IPS DF 6.9 (cell line): ENCODE data around the gene MXD4.
A peak's percentile ranks its signal among the peaks of the same experiment; 100 is the strongest.

ENCODE experiments used
- DNase-seq: peaks from one replicate; pipeline ENCODE4 v3.0.0-alpha.2; 2013; ENCODE audit warnings: low read depth, low spot score
- H3K27ac ChIP-seq: one replicate; pipeline ENCODE4 v1.5.1; 2013; ENCODE audit warnings: low read length, control low read depth
- H3K27me3 ChIP-seq: 2 replicates; pipeline ENCODE4 v1.6.1; 2013; ENCODE audit warnings: mild to moderate bottlenecking, low read length; ENCODE audit not compliant: control insufficient read depth, insufficient read depth
- H3K36me3 ChIP-seq: 2 replicates; pipeline ENCODE4 v1.6.1; 2013; ENCODE audit warnings: low read length; ENCODE audit not compliant: control insufficient read depth, insufficient read depth
- H3K4me1 ChIP-seq: 2 replicates; pipeline ENCODE4 v1.6.1; 2013; ENCODE audit warnings: low read length; ENCODE audit not compliant: control insufficient read depth, insufficient read depth
- H3K4me3 ChIP-seq: 2 replicates; pipeline ENCODE4 v1.5.1; 2013; ENCODE audit warnings: mild to moderate bottlenecking, low read length
- H3K9me3 ChIP-seq: 2 replicates; pipeline ENCODE4 v1.6.1; 2013; ENCODE audit warnings: low read length, inconsistent platforms; ENCODE audit not compliant: control insufficient read depth, insufficient read depth
- WGBS: extraction: QIAGEN DNeasy Blood & Tissue Kit; methylation state at CpG from one replicate; pipeline ENCODE4 v1.1.7; 2013; ENCODE audit warnings: mixed read lengths, missing lambda C conversion rate; ENCODE audit not compliant: insufficient read length, insufficient coverage; 5-methylcytosine and 5-hydroxymethylcytosine counted together

The MXD4 gene

DNA sequence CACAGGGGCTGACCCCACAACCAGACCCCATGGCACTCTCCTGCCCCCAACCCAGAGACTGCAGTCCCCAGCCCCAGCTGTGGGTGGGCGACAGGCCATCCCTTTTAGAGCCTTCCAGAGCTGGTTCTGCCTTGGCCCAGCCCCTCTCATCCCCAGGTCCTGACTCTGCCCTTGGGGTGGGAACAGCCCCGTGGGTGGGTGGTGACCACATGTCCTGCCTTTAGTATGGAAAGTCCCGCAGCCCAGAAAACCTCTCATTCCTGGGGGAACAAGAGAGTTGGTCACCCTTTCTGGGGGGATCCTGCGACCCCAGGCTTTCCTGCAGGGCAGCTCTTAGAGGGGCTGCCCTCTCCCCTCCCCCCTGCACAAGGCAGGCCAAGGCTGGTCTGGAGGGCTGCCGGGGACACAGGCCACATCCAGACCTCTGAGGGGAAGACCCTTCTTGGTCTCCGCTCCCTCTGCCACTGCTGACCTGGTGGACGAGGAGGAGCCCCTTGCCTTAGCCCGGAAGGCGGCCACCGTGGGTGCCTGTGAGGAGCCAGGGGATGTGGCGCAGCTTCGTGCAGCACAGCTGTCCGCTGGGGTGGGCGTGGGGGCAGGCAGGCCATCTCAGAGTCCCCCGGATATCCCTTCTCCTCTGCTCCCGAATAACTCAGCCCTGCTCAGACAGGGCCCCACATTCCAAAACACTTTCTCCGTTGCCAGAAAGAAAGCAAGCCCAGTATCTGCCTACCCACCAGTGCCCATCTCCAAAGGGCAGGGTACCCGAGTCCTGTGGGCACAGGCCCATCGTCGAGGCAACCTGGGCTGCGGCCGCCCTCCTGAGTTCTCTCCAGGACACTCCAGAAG, 6.7 kb upstream of the MXD4 start:
- H3K36me3 ChIP-seq: no peaks in the 10 kb centered on the region
- no peak for DNase-seq
- no peak overlapping the region for H3K4me3 ChIP-seq
- H3K9me3 ChIP-seq: no peaks in the 10 kb centered on the region
- no CpG with 5 or more reads among the region's 22 CpGs for WGBS
- no peak overlapping the region for H3K27ac ChIP-seq
- no peaks in the 10 kb centered on the region for H3K27me3 ChIP-seq
- H3K4me1 ChIP-seq: peaks cover 4% of the 10 kb centered on the region; the same call in 1 of the 2 replicates

DNA sequence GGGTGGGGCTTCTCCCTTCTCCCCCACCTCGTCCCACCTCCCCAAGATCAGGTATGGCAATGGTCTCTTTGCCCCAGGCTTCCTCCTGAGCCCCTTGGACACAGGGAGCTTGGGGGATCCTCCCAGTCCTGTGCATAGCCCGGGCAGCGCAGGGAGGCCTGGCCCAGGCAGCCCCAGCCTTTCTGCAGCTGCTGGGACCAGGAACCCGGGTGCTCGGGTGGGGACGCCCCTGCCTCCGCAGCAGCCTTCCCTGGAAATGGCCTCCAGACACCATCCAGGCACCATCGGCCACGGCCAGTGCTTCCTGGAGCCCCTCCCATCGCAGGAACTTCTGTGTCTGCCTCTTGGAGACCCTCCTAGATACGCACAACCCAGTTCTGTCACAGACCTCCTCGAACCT, 5.9 kb upstream of the MXD4 start:
- DNase-seq: no peak
- Histone ChIP-seq H3K4me3 (no peak overlapping the region), H3K36me3 (no peaks in the 10 kb centered on the region), H3K27me3 (no peaks in the 10 kb centered on the region), H3K9me3 (no peaks in the 10 kb centered on the region), H3K27ac (no peak overlapping the region), H3K4me1 (peaks cover 4% of the 10 kb centered on the region; the same call in 1 of the 2 replicates)
- WGBS: no CpG with 5 or more reads among the region's 12 CpGs

DNA sequence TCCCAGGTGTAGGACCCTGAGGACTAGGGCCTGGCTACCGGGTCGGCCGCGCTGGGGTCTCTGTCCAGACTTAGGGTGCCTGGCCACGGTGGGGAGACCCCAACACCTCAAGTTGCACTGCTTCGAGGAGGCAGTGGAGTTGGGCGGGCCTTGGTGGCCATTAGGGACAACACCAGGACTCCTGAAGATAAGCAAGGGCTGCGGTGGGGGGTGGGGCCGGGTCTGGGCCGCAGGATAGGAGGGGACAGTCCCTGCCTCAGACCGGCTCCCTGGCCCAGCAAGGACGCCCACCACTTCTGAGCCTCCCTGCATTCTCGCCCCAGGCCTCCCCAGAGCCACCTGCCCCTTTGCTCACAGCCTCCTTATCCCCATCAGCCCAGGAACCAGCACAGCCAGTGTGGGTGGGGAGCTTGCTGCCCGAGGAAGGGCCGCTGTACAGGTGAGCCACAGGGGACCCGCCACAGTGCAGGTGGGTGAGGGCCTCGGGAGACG, 5.5 kb upstream of the MXD4 start:
- Histone ChIP-seq H3K4me3 (no peak overlapping the region), H3K9me3 (no peaks in the 10 kb centered on the region), H3K27me3 (no peaks in the 10 kb centered on the region), H3K36me3 (no peaks in the 10 kb centered on the region), H3K4me1 (peaks cover 4% of the 10 kb centered on the region; the same call in 1 of the 2 replicates), H3K27ac (no peak overlapping the region)
- no peak for DNase-seq
- WGBS: no CpG with 5 or more reads among the region's 18 CpGs

DNA sequence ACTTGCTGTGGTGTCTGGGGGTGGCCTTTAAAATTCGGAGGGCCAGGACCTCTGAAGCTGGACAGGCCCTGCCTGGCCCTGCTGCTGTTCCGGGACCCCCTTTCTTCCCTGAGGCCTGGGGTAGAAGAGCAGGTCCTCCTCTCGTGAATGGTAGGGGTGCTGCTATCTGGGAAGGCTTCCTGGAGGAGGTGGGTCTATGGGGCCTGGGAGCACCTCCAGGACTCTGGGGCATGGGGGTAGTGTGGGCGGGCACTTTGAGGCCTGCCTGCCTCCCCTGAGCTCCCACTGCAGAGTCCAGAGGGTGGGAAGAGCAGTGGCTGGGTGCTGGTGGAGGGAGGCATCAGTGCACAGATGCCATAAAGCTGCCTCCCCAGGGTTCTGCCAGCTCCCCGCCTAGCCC, 4.9 kb upstream of the MXD4 start:
- Histone ChIP-seq H3K27me3 (no peaks in the 10 kb centered on the region), H3K4me1 (peaks cover 4% of the 10 kb centered on the region; the same call in 1 of the 2 replicates), H3K36me3 (no peaks in the 10 kb centered on the region), H3K4me3 (no peak overlapping the region), H3K9me3 (no peaks in the 10 kb centered on the region), H3K27ac (no peak overlapping the region)
- no CpG with 5 or more reads among the region's 5 CpGs for WGBS
- no peak for DNase-seq

DNA sequence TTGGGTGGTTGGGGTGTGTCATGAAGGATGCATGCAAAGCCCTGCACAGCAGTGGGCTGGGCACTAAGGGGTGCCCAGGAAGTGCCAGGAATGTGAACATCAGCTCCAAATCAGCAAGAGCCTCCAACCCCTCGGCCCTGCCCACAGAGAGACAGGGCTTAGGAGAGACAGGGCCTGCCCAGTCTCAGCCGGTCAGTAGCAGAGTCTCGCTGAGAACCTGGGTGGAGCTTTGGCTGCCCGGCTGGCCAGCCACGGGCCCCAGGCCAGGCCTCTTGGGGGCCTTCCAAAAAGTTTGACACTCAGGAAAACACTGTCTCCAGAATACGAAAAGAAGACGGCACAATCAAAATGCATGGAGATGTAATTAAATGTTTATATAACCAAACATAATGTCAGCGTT, 4.3 kb upstream of the MXD4 start:
- H3K27ac ChIP-seq: no peak overlapping the region
- no peaks in the 10 kb centered on the region for H3K36me3 ChIP-seq
- peaks cover 4% of the 10 kb centered on the region; the same call in 1 of the 2 replicates for H3K4me1 ChIP-seq
- no peak for DNase-seq
- no CpG with 5 or more reads among the region's 8 CpGs for WGBS
- no peaks in the 10 kb centered on the region for H3K27me3 ChIP-seq
- H3K4me3 ChIP-seq: no peak overlapping the region
- H3K9me3 ChIP-seq: no peaks in the 10 kb centered on the region

DNA sequence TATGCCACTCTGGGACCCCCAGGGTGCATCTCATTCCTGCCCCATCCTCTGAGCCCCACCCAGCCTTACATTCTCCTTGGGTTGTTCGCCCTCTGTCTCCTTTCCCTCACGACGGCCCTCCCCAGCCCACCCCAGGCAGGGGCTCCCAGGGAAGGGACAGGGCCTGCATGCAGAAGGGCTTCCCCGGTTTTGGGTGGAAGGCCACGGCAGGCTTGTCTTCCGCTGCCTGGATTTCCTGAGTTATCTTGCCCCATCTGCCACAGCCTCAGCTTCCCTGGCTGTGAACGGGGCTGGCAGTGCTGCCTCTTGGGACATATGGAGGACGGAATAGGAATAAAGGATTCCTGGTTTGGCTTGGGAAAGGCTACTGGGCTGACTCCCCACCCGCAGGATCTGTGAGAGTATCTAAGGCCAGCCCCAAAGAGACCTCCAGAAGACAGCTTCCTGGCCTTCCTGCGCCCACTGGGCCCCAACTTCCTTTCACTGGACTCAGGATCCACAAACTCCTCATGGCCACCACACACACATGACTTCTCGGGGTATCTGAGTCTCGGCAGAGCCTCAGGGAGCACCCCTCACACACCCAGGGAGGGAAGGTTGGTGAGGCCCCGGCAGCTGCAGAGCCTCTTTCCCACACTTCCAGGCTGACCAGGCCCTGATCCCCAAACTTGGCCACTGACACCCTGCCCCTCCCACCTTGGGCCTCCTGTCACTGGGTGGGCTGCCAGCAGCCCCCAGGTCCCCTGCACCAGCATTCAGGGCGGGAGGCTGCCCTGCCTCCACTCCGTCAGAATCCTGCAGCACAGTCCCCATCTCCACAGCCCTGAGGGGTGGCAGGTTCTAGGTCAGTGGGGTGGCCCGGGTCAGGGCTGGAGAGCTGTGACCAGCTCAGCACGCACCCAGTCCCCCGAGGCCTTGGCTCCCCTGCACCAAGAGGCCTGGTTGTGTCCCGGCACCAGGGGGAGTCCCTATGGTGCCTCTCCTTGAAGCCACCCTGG, 3.5 kb upstream of the MXD4 start:
- peaks cover 5% of the 10 kb centered on the region for H3K4me1 ChIP-seq

DNA sequence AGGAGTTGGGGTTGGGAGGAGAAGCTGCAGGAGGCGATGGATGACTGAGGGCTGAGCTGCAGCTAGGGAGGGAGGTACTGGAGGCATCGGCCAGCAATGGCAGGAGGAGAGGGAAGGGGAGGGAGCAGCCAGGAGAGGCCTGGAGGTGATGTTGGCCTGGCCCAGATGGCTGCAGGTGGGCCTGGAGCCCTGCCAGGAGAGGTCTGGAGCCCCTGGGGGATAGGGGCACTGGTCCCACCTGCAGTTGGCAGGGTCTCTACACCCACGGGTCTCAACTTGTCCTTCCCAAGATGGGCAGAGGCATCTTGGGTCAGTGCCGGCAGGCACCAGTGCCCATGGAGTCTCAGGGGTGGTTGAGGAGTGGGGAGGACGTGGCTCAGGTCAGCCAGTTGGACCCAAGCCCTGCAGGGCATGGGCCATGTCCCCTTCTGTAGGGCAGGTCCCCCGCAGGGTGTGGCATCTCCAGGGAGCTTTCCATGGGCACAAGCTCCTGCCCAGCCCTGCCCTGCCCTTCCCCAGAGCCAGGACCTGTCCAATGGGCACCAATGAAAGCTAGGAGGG, 2.7 kb upstream of the MXD4 start:
- no CpG with 5 or more reads among the region's 6 CpGs for WGBS
- no peaks in the 10 kb centered on the region for H3K36me3 ChIP-seq
- peaks cover 5% of the 10 kb centered on the region for H3K4me1 ChIP-seq
- no peaks in the 10 kb centered on the region for H3K9me3 ChIP-seq
- no peaks in the 10 kb centered on the region for H3K27me3 ChIP-seq
- H3K27ac ChIP-seq: no peak overlapping the region
- H3K4me3 ChIP-seq: no peak overlapping the region
- no peak for DNase-seq

More for the DNA sequence above, 3.5 kb upstream of the MXD4 start:
- no peaks in the 10 kb centered on the region for H3K9me3 ChIP-seq
- no peak overlapping the region for H3K27ac ChIP-seq
- DNase-seq: no peak
- H3K27me3 ChIP-seq: no peaks in the 10 kb centered on the region
- no CpG with 5 or more reads among the region's 19 CpGs for WGBS
- no peak overlapping the region for H3K4me3 ChIP-seq
- no peaks in the 10 kb centered on the region for H3K36me3 ChIP-seq

DNA sequence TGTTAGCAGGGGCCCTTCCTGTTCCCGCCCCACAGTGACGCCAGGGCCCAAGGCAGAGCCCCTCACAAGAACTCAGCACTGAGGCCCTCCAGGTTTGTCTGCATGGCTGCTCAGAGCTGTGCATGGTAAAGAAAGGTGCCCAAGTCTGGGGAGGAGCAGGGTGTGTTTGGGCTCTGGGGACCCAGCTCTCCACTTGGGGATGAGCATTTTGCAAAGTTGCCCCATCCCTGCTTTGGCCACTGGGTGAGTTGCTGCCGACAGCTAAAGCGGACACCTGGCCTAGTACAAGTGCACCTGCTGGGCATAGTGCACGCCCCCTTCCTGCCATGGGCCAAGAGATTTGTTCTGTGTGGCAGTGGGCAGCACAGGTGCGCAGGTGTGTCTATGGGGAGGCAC, 2.0 kb upstream of the MXD4 start:
- no peaks in the 10 kb centered on the region for H3K27me3 ChIP-seq
- H3K9me3 ChIP-seq: no peaks in the 10 kb centered on the region
- no peak for DNase-seq
- no CpG with 5 or more reads among the region's 6 CpGs for WGBS
- H3K36me3 ChIP-seq: no peaks in the 10 kb centered on the region
- no peak overlapping the region for H3K27ac ChIP-seq
- H3K4me3 ChIP-seq: no peak overlapping the region
- peaks cover 2% of the 10 kb centered on the region for H3K4me1 ChIP-seq

DNA sequence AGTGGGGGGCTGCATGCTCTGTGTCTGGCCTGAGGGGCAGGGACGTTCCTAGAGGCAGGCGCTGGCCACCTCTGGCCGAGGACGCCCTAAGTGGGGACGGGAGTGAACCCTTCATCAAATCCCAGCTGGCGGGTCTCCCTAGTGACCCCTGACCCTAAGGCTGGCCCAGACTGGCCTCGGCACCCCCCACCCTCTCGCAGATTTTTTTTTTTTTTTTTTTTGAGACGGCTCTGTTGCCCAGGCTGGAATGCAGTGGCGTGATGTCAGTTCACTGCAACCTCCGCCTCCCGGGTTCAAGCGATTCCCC, 988 bp upstream of the MXD4 start:
- no CpG with 5 or more reads among the region's 13 CpGs for WGBS
- Histone ChIP-seq H3K27ac (no peak overlapping the region), H3K36me3 (no peaks in the 10 kb centered on the region)

More for the DNA sequence above, 988 bp upstream of the MXD4 start:
- no peaks in the 10 kb centered on the region for H3K9me3 ChIP-seq
- no peaks in the 10 kb centered on the region for H3K27me3 ChIP-seq
- H3K4me1 ChIP-seq: peaks cover 1% of the 10 kb centered on the region; the same call in 1 of the 2 replicates
- peak overlapping the region; percentile 65; the same call in 1 of the 2 replicates for H3K4me3 ChIP-seq
- DNase-seq: no peak
